Measurements from ENCODE around the gene ZNF76.

The ZNF76 gene

DNA sequence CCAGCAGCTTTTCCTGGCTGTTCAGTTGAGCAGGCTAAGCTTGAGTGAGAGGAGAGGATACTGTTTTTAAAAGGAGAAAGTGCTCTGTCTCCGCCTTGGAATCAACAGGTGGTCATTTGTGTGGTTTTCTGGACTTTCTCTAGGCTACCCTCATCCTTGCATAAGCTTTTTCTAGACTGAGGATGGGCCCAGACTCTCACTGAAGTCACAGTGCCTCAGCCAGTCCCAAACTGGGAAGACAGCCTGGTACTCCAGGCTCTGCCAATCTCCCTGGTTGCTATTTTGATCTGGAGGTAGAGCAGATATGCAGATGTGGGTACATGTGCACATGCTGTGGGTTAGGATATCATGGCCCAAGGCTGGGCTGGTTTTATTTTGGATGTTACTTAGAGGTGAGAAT lies 38.8 kb upstream of the ZNF76 start:
- ChIA-PET POLR2A (no interaction called here), CTCF (interaction anchor here (2.9 to 5.5 kb wide), 4 partner anchors 9 to 74 kb away, joined by 12 to 50 read pairs (median 28); no protein-coding TSS in a partner anchor)
- TF ChIP-seq, protein P1, sequence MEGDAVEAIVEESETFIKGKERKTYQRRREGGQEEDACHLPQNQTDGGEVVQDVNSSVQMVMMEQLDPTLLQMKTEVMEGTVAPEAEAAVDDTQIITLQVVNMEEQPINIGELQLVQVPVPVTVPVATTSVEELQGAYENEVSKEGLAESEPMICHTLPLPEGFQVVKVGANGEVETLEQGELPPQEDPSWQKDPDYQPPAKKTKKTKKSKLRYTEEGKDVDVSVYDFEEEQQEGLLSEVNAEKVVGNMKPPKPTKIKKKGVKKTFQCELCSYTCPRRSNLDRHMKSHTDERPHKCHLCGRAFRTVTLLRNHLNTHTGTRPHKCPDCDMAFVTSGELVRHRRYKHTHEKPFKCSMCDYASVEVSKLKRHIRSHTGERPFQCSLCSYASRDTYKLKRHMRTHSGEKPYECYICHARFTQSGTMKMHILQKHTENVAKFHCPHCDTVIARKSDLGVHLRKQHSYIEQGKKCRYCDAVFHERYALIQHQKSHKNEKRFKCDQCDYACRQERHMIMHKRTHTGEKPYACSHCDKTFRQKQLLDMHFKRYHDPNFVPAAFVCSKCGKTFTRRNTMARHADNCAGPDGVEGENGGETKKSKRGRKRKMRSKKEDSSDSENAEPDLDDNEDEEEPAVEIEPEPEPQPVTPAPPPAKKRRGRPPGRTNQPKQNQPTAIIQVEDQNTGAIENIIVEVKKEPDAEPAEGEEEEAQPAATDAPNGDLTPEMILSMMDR (IDR thresholded peaks at IDR 0.05; ENCODE audit: insufficient read depth, low read length, missing control alignments): no peak
- H3K4me3 ChIP-seq (ENCODE audit: low read depth, low read length): no peak overlapping the region
- DNase-seq (ENCODE audit: low read depth, low spot score): no peak

DNA sequence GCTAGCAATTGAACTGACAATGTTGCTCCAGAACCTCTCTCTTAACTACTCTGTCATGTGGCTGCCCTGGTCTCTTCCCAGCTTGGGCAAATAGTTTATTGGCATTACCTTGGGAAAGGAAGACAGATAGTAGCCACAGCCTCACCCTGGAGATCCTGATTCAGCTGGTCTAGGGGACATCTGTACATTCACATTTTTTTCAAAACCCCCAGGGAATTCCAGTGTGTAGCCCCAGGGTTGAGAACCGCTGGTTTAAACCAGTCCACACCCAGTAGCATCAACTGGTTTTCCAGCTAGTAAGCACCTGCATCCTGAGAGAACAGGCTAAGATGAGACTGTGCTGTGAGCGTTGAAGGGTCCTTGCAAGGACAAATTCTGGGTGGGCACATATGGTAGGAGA lies 36.1 kb upstream of the ZNF76 start:
- no peak overlapping the region for H3K4me3 ChIP-seq (ENCODE audit: low read depth, low read length)
- no peak for DNase-seq (ENCODE audit: low read depth, low spot score)
- ChIA-PET CTCF (interaction anchor here (0.9 to 5.5 kb wide), 5 partner anchors 12 to 77 kb away, joined by 3 to 50 read pairs (median 12); no protein-coding TSS in a partner anchor), POLR2A (interaction anchor here (0.7 kb wide), 1 partner anchor 20 kb away, joined by 3 read pairs; no protein-coding TSS in a partner anchor)
- TF ChIP-seq, protein P1 (IDR thresholded peaks at IDR 0.05; ENCODE audit: insufficient read depth, low read length, missing control alignments): no peak

DNA sequence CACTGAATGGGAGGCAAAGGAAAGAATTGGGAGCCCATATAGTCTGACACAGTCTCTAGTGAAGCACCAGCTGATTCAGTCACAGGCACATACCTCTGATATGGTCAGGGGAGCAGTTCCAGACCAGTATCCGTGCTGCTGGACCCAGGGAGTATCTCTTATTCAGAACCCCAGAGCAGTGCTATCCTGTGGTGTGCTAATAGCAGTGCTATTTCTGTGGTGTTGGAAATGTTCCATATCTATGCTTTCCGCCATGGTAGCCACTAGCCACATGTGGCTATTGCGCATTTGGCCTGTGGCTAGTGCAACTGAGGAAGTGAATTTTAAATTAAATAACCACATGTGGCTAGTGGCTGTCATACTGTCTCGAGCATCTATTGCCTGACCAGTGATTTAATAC lies 34.8 kb upstream of the ZNF76 start:
- no peak overlapping the region for H3K4me3 ChIP-seq (ENCODE audit: low read depth, low read length)
- DNase-seq (ENCODE audit: low read depth, low spot score): no peak
- ChIA-PET POLR2A (no interaction called here), CTCF (interaction anchor here (1.3 to 4.0 kb wide), 3 partner anchors 16 to 85 kb away, joined by 4 to 38 read pairs (median 13); no protein-coding TSS in a partner anchor)
- TF ChIP-seq, protein P1 (IDR thresholded peaks at IDR 0.05; ENCODE audit: insufficient read depth, low read length, missing control alignments): no peak

GRCh38 chr6:35228481-35228880 lies 31.1 kb upstream of the ZNF76 start:
- no peak for DNase-seq (ENCODE audit: low read depth, low spot score)
- no peak overlapping the region for H3K4me3 ChIP-seq (ENCODE audit: low read depth, low read length)
- TF ChIP-seq, protein P1 (IDR thresholded peaks at IDR 0.05; ENCODE audit: insufficient read depth, low read length, missing control alignments): no peak
- CTCF ChIA-PET: interaction anchor here (1.0 to 5.8 kb wide), 8 partner anchors 9 to 242 kb away, joined by 3 to 98 read pairs (median 8); no protein-coding TSS in a partner anchor
- POLR2A ChIA-PET: no interaction called here

- no peak for DNase-seq (ENCODE audit: low read depth, low spot score)
- H3K4me3 ChIP-seq (ENCODE audit: low read depth, low read length): no peak overlapping the region
- TF ChIP-seq, protein P1 (IDR thresholded peaks at IDR 0.05; ENCODE audit: insufficient read depth, low read length, missing control alignments): no peak
- ChIA-PET CTCF (interaction anchor here (1.0 to 5.8 kb wide), 8 partner anchors 10 to 243 kb away, joined by 3 to 98 read pairs (median 16); no protein-coding TSS in a partner anchor), POLR2A (no interaction called here)
Measured at GRCh38 chr6:35229304-35229703, 30.2 kb upstream of the ZNF76 start.

DNA sequence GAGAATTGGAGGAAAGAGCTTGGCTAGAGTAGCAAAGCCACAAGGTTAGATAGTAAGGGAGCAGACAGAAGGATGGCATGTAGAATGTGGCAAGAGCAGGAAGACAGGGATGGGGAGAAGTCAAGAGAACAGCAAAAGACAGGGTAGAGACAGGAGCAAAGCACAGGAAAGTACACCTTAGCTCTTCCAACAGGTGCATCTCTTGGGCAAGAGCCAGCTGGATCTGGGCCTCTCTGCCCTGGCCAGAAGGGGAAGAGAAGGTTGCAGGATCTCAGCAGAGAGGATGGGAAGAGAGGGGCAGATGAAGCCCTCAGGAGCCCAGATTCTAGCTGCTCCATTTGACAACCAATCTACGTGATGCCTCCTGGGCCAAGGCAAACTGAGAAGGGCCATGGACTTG lies 29.0 kb upstream of the ZNF76 start:
- H3K4me3 ChIP-seq (ENCODE audit: low read depth, low read length): no peak overlapping the region
- TF ChIP-seq, protein P1 (IDR thresholded peaks at IDR 0.05; ENCODE audit: insufficient read depth, low read length, missing control alignments): no peak
- DNase-seq (ENCODE audit: low read depth, low spot score): no peak
- POLR2A ChIA-PET: no interaction called here
- CTCF ChIA-PET: interaction anchor here (1.0 to 5.8 kb wide), 8 partner anchors 9 to 244 kb away, joined by 3 to 98 read pairs (median 16); no protein-coding TSS in a partner anchor
